ENCODE results near the gene PLA2G4D.

PLA2G4D gene

GRCh38 chr15:42070976-42071350, 23.4 kb downstream of the PLA2G4D start:
- Histone ChIP-seq H3K36me3 (replicated peaks in 1 of 2; ENCODE audit: control insufficient read depth in 2 of 2, insufficient read depth in 2 of 2, low read length in 2 of 2) (no peaks in the 10 kb centered on the region), H4K91ac (ENCODE audit: low read depth, low read length, poor library complexity) (peak overlapping the region; percentile 13), H3K14ac (ENCODE audit: low read length) (no peak overlapping the region), H2BK15ac (ENCODE audit: low read length) (no peak overlapping the region), H2AK5ac (ENCODE audit: low read depth, low read length) (peak overlapping the region; percentile 51), H3K27ac (replicated peaks; ENCODE audit: low read length) (no peak overlapping the region), H3K4ac (ENCODE audit: low read length) (no peak overlapping the region), H3K4me1 (ENCODE audit: control insufficient read depth in 2 of 2, insufficient read depth in 1 of 2, low read depth in 1 of 2, low read length in 2 of 2) (peaks cover 4% of the 10 kb centered on the region in 2 donors), H2BK5ac (ENCODE audit: low read length) (no peak overlapping the region), H2BK120ac (ENCODE audit: low read depth, low read length) (no peak overlapping the region), H2AFZ (ENCODE audit: low read length) (no peak overlapping the region), H3K27me3 (ENCODE audit: control insufficient read depth in 3 of 3, insufficient read depth in 3 of 3, low read depth in 1 of 3, low read length in 3 of 3) (peaks cover 0 to 10% (median 0%) of the 10 kb centered on the region in 3 experiments), H3K4me2 (ENCODE audit: insufficient read depth, low read length, poor library complexity, severe bottlenecking) (no peak overlapping the region), H3K9ac (ENCODE audit: low read depth, low read length, poor library complexity) (peak overlapping the region; percentile 10), H3K79me1 (ENCODE audit: low read depth, low read length) (no peaks in the 10 kb centered on the region), H3K23ac (ENCODE audit: low read depth, low read length, poor library complexity) (no peak overlapping the region), H2BK12ac (ENCODE audit: low read length) (peak overlapping the region; percentile 26), H3K4me3 (ENCODE audit: low read length in 2 of 2) (no peak overlapping the region), H3K18ac (ENCODE audit: low read length) (peak overlapping the region; percentile 52), H4K8ac (ENCODE audit: low read depth, low read length) (no peak overlapping the region), H3K9me3 (replicated peaks in 1 of 2; ENCODE audit: control insufficient read depth in 2 of 2, insufficient read depth in 1 of 2, low read depth in 1 of 2, low read length in 2 of 2) (no peaks in the 10 kb centered on the region)
- no CpG with 5 or more reads among the region's 9 CpGs for WGBS, 2 donors (ENCODE audit: extremely low coverage in 2 of 2, insufficient read length in 2 of 2, insufficient replicate concordance in 1 of 2)
- DNase-seq (ENCODE audit: low spot score), result no peak

- Histone ChIP-seq H3K4me1 (ENCODE audit: control insufficient read depth in 2 of 2, insufficient read depth in 1 of 2, low read depth in 1 of 2, low read length in 2 of 2) (peaks cover 5 to 8% of the 10 kb centered on the region in 2 donors), H3K14ac (ENCODE audit: low read length) (peak overlapping the region; percentile 25), H3K36me3 (replicated peaks in 1 of 2; ENCODE audit: control insufficient read depth in 2 of 2, insufficient read depth in 2 of 2, low read length in 2 of 2) (no peaks in the 10 kb centered on the region), H4K91ac (ENCODE audit: low read depth, low read length, poor library complexity) (peak overlapping the region; percentile 13), H3K27ac (replicated peaks; ENCODE audit: low read length) (no peak overlapping the region), H3K4me2 (ENCODE audit: insufficient read depth, low read length, poor library complexity, severe bottlenecking) (no peak overlapping the region), H2BK5ac (ENCODE audit: low read length) (no peak overlapping the region), H2BK120ac (ENCODE audit: low read depth, low read length) (no peak overlapping the region), H3K9me3 (replicated peaks in 1 of 2; ENCODE audit: control insufficient read depth in 2 of 2, insufficient read depth in 1 of 2, low read depth in 1 of 2, low read length in 2 of 2) (no peaks in the 10 kb centered on the region), H2AFZ (ENCODE audit: low read length) (no peak overlapping the region), H3K18ac (ENCODE audit: low read length) (no peak overlapping the region), H3K4me3 (ENCODE audit: low read length in 2 of 2) (no peak overlapping the region), H4K8ac (ENCODE audit: low read depth, low read length) (no peak overlapping the region), H2AK5ac (ENCODE audit: low read depth, low read length) (peak overlapping the region; percentile 51), H3K27me3 (ENCODE audit: control insufficient read depth in 3 of 3, insufficient read depth in 3 of 3, low read depth in 1 of 3, low read length in 3 of 3) (peaks cover 0 to 10% (median 0%) of the 10 kb centered on the region in 3 experiments), H3K9ac (ENCODE audit: low read depth, low read length, poor library complexity) (peak overlapping the region; percentile 10), H2BK15ac (ENCODE audit: low read length) (no peak overlapping the region), H2BK12ac (ENCODE audit: low read length) (peak overlapping the region; percentile 26), H3K23ac (ENCODE audit: low read depth, low read length, poor library complexity) (no peak overlapping the region), H3K79me1 (ENCODE audit: low read depth, low read length) (no peaks in the 10 kb centered on the region), H3K4ac (ENCODE audit: low read length) (no peak overlapping the region)
- no peak for DNase-seq (ENCODE audit: low spot score)
- no CpG with 5 or more reads among the region's 16 CpGs for WGBS, 2 donors (ENCODE audit: extremely low coverage in 2 of 2, insufficient read length in 2 of 2, insufficient replicate concordance in 1 of 2)
Observed at GRCh38 chr15:42070279-42070975, 23.9 kb downstream of the PLA2G4D start.

DNA sequence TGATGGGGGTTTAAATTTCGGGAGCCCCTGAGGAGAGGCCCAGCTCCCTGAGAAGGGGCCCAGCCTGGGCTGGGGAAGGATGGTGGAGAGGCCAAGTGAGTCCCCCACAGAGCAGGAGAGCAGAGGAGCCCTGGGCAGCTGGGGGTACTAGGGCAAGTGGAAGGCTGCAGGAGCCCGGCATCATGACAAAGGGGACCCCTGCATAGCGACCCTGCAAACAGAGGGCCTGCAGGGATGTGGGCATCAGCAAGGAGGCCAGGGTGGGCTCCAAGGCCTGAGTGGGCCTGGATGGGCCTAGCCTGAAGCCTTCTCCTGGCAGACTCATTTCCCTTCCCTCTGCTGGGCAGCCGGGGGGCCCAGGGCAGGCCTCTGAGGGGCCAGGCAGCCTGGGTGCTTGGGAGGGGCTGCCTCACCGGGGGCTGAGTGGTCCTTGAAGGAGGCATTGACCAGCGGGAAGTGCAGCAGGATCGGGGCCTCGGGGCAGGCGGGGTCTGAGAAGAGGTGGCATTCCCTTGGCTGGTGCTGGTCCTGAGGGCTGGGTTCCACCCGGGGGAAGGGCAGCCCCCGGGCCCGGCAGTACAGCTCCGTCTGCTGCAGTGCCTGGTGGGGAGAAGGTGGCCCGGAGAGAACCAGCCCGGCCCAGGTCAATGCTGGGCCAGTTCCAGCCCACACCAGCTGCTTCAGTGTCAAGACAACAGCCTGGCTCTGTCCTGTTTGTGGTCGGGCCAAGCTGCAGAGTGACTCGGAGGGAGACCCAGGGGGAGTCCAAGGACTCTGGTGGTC, 24.7 kb downstream of the PLA2G4D start:
- Histone ChIP-seq H3K9ac (ENCODE audit: low read depth, low read length, poor library complexity) (no peak overlapping the region), H3K27ac (replicated peaks; ENCODE audit: low read length) (no peak overlapping the region), H2BK5ac (ENCODE audit: low read length) (no peak overlapping the region), H3K4ac (ENCODE audit: low read length) (peak overlapping the region; percentile 8), H3K4me3 (ENCODE audit: low read length in 2 of 2) (no peak overlapping the region), H2AK5ac (ENCODE audit: low read depth, low read length) (no peak overlapping the region), H3K23ac (ENCODE audit: low read depth, low read length, poor library complexity) (no peak overlapping the region), H3K4me2 (ENCODE audit: insufficient read depth, low read length, poor library complexity, severe bottlenecking) (no peak overlapping the region), H3K36me3 (replicated peaks in 1 of 2; ENCODE audit: control insufficient read depth in 2 of 2, insufficient read depth in 2 of 2, low read length in 2 of 2) (no peaks in the 10 kb centered on the region), H3K14ac (ENCODE audit: low read length) (no peak overlapping the region), H3K4me1 (ENCODE audit: control insufficient read depth in 2 of 2, insufficient read depth in 1 of 2, low read depth in 1 of 2, low read length in 2 of 2) (peaks cover 5 to 14% of the 10 kb centered on the region in 2 donors), H4K91ac (ENCODE audit: low read depth, low read length, poor library complexity) (no peak overlapping the region), H2BK120ac (ENCODE audit: low read depth, low read length) (no peak overlapping the region), H3K27me3 (ENCODE audit: control insufficient read depth in 3 of 3, insufficient read depth in 3 of 3, low read depth in 1 of 3, low read length in 3 of 3) (peaks cover 0 to 10% (median 0%) of the 10 kb centered on the region in 3 experiments), H2AFZ (ENCODE audit: low read length) (no peak overlapping the region), H2BK15ac (ENCODE audit: low read length) (no peak overlapping the region), H4K8ac (ENCODE audit: low read depth, low read length) (no peak overlapping the region), H3K79me1 (ENCODE audit: low read depth, low read length) (no peaks in the 10 kb centered on the region), H2BK12ac (ENCODE audit: low read length) (no peak overlapping the region), H3K18ac (ENCODE audit: low read length) (no peak overlapping the region), H3K9me3 (replicated peaks in 1 of 2; ENCODE audit: control insufficient read depth in 2 of 2, insufficient read depth in 1 of 2, low read depth in 1 of 2, low read length in 2 of 2) (no peaks in the 10 kb centered on the region)
- no CpG with 5 or more reads among the region's 17 CpGs for WGBS, 2 donors (ENCODE audit: extremely low coverage in 2 of 2, insufficient read length in 2 of 2, insufficient replicate concordance in 1 of 2)
- DNase-seq (ENCODE audit: low spot score), result no peak

- Histone ChIP-seq H3K14ac (ENCODE audit: low read length) (no peak overlapping the region), H4K91ac (ENCODE audit: low read depth, low read length, poor library complexity) (no peak overlapping the region), H3K23ac (ENCODE audit: low read depth, low read length, poor library complexity) (no peak overlapping the region), H2BK5ac (ENCODE audit: low read length) (no peak overlapping the region), H3K9ac (ENCODE audit: low read depth, low read length, poor library complexity) (no peak overlapping the region), H2BK12ac (ENCODE audit: low read length) (no peak overlapping the region), H3K27ac (replicated peaks; ENCODE audit: low read length) (no peak overlapping the region), H3K36me3 (replicated peaks in 1 of 2; ENCODE audit: control insufficient read depth in 2 of 2, insufficient read depth in 2 of 2, low read length in 2 of 2) (no peaks in the 10 kb centered on the region), H2BK15ac (ENCODE audit: low read length) (no peak overlapping the region), H2AK5ac (ENCODE audit: low read depth, low read length) (no peak overlapping the region), H2BK120ac (ENCODE audit: low read depth, low read length) (no peak overlapping the region), H3K27me3 (ENCODE audit: control insufficient read depth in 3 of 3, insufficient read depth in 3 of 3, low read depth in 1 of 3, low read length in 3 of 3) (peaks cover 0 to 10% (median 0%) of the 10 kb centered on the region in 3 experiments), H3K4ac (ENCODE audit: low read length) (no peak overlapping the region), H4K8ac (ENCODE audit: low read depth, low read length) (no peak overlapping the region), H2AFZ (ENCODE audit: low read length) (no peak overlapping the region), H3K79me1 (ENCODE audit: low read depth, low read length) (no peaks in the 10 kb centered on the region), H3K4me2 (ENCODE audit: insufficient read depth, low read length, poor library complexity, severe bottlenecking) (no peak overlapping the region), H3K4me1 (ENCODE audit: control insufficient read depth in 2 of 2, insufficient read depth in 1 of 2, low read depth in 1 of 2, low read length in 2 of 2) (peaks cover 5 to 14% of the 10 kb centered on the region in 2 donors), H3K18ac (ENCODE audit: low read length) (no peak overlapping the region), H3K9me3 (replicated peaks in 1 of 2; ENCODE audit: control insufficient read depth in 2 of 2, insufficient read depth in 1 of 2, low read depth in 1 of 2, low read length in 2 of 2) (no peaks in the 10 kb centered on the region), H3K4me3 (ENCODE audit: low read length in 2 of 2) (no peak overlapping the region)
- DNase-seq (ENCODE audit: low spot score), result no peak
- no CpG with 5 or more reads among the region's 7 CpGs for WGBS, 2 donors (ENCODE audit: extremely low coverage in 2 of 2, insufficient read length in 2 of 2, insufficient replicate concordance in 1 of 2)
Observed at GRCh38 chr15:42069025-42069424, 25.3 kb downstream of the PLA2G4D start.

Data from neuronal stem cell (in vitro differentiated cells).